Neutrophil (primary cell): Measurements from ENCODE around the gene CELF2.

ENCODE experiments used
- H3K27ac ChIP-seq: fragments of 200-600 bp; sonication (generic); 2 replicates; pipeline ENCODE4 v1.5.1; 2016; ENCODE audit warnings: mild to moderate bottlenecking, moderate library complexity
- H3K27me3 ChIP-seq: fragments of 200-600 bp; sonication (generic); 2 replicates; pipeline ENCODE4 v1.6.0; 2016; ENCODE audit warnings: mild to moderate bottlenecking
- H3K36me3 ChIP-seq: fragments of 200-600 bp; sonication (generic); 2 replicates; pipeline ENCODE4 v1.5.1; 2017
- H3K4me1 ChIP-seq, 2 experiments: fragments of 200-600 bp in 1 of 2; sonication (generic) in 1 of 2; 1 replicate in 1 of 2; 2 replicates in 1 of 2; pipeline versions ENCODE4 v1.5.1 to v1.6.1; 2013 to 2016; ENCODE audit warnings: low read depth in 1 of 2, low read length in 1 of 2, mild to moderate bottlenecking in 1 of 2, moderate library complexity in 1 of 2; ENCODE audit not compliant: control insufficient read depth in 1 of 2, insufficient read depth in 1 of 2
- H3K4me3 ChIP-seq, 2 experiments: fragments of 200-600 bp in 1 of 2; sonication (generic) in 1 of 2; 1 replicate in 1 of 2; 2 replicates in 1 of 2; pipeline ENCODE4 v1.5.1; 2013 to 2016; ENCODE audit warnings: low read depth in 1 of 2, low read length in 1 of 2, mild to moderate bottlenecking in 1 of 2, moderate library complexity in 1 of 2
- H3K9me3 ChIP-seq: fragments of 200-600 bp; sonication (generic); 2 replicates; pipeline ENCODE4 v1.5.1; 2016
- CTCF ChIP-seq: fragments of 200-600 bp; sonication (generic); IDR thresholded peaks from 2 replicates; pipeline ENCODE4 v1.5.1; 2016; ENCODE audit warnings: antibody characterized with exemption

The CELF2 gene

GRCh38 chr10:11003679-11004078 is 14.0 kb upstream of the CELF2 start:
- Histone ChIP-seq H3K4me1 (peaks cover 12 to 22% of the 10 kb centered on the region in 2 experiments), H3K9me3 (no peaks in the 10 kb centered on the region), H3K36me3 (no peaks in the 10 kb centered on the region), H3K27me3 (peaks cover 52% of the 10 kb centered on the region), H3K27ac (no peak overlapping the region), H3K4me3 (no peak overlapping the region)
- TF ChIP-seq CTCF = no peak

GRCh38 chr10:11004144-11005077 is 13.3 kb upstream of the CELF2 start:
- H3K4me3 ChIP-seq = no peak overlapping the region
- no peak overlapping the region for H3K27ac ChIP-seq
- H3K27me3 ChIP-seq = peaks cover 59% of the 10 kb centered on the region
- no peak for TF ChIP-seq CTCF
- H3K4me1 ChIP-seq = peaks cover 5 to 15% of the 10 kb centered on the region in 2 experiments
- H3K9me3 ChIP-seq = no peaks in the 10 kb centered on the region
- H3K36me3 ChIP-seq = no peaks in the 10 kb centered on the region

- TF ChIP-seq CTCF = no peak
- Histone ChIP-seq H3K27ac (no peak overlapping the region), H3K4me3 (no peak overlapping the region)
These were observed 11.8 kb upstream of the CELF2 start for GRCh38 chr10:11005725-11006427.

GRCh38 chr10:11006428-11006825 is 11.2 kb upstream of the CELF2 start:
- no peak for TF ChIP-seq CTCF
- no peak overlapping the region for H3K27ac ChIP-seq
- H3K9me3 ChIP-seq = no peaks in the 10 kb centered on the region
- no peak overlapping the region for H3K4me3 ChIP-seq
- H3K36me3 ChIP-seq = no peaks in the 10 kb centered on the region
- peaks cover 77% of the 10 kb centered on the region for H3K27me3 ChIP-seq
- H3K4me1 ChIP-seq = peaks cover 0 to 6% of the 10 kb centered on the region in 2 experiments

More at GRCh38 chr10:11005725-11006427, 11.8 kb upstream of the CELF2 start:
- H3K9me3 ChIP-seq = no peaks in the 10 kb centered on the region
- peaks cover 72% of the 10 kb centered on the region for H3K27me3 ChIP-seq
- H3K36me3 ChIP-seq = no peaks in the 10 kb centered on the region
- peaks cover 0 to 4% of the 10 kb centered on the region in 2 experiments for H3K4me1 ChIP-seq

GRCh38 chr10:11007476-11008020 is 10.1 kb upstream of the CELF2 start:
- TF ChIP-seq CTCF = no peak
- no peaks in the 10 kb centered on the region for H3K9me3 ChIP-seq
- H3K27me3 ChIP-seq = peaks cover 85% of the 10 kb centered on the region

More at GRCh38 chr10:11007476-11008020, 10.1 kb upstream of the CELF2 start:
- Histone ChIP-seq H3K4me3 (no peak overlapping the region), H3K36me3 (no peaks in the 10 kb centered on the region), H3K27ac (no peak overlapping the region), H3K4me1 (peaks cover 0 to 9% of the 10 kb centered on the region in 2 experiments)
